Measurements from ENCODE around the gene TGOLN2.
"Not testable (repeated sequence)": the region's sequence is repeated elsewhere in the genome, so short reads cannot be mapped to it uniquely, and the experiment has no call there.

DNA sequence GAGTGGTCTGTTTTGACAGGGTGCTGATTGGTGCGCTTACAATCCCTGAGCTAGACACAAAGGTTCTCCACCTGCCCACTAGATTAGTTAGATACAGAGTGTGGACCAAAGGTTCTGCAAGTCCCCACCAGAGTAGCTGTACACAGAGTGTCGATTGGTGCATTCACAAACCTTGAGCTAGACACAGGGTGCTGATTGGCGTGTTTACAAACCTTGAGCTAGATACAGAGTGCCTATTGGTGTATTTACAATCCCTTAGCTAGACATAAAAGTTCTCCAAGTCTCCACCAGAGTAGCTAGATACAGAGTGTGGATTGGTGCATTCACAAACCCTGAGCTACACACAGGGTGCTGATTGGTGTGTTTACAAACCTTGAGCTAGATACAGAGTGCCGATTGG lies 6.1 kb upstream of the TGOLN2 start:
- not testable (repeated sequence) for TF ChIP-seq TAF1 (IDR thresholded peaks at IDR 0.05; ENCODE audit: borderline replicate concordance, low read depth, low read length); ZSCAN29 (IDR thresholded peaks at IDR 0.05); HDAC6 (IDR thresholded peaks at IDR 0.05; ENCODE audit: unreplicated experiment); YBX1 (IDR thresholded peaks at IDR 0.05); JUND (IDR thresholded peaks at IDR 0.05; ENCODE audit: low read depth, low read length); SUZ12 (IDR thresholded peaks at IDR 0.05; ENCODE audit: unreplicated experiment); GABPA (IDR thresholded peaks at IDR 0.05; ENCODE audit: low read depth); SIN3A (IDR thresholded peaks at IDR 0.05; ENCODE audit: low read depth, low read length); POLR2AphosphoS5 (IDR thresholded peaks at IDR 0.05; ENCODE audit: low read length); FOXM1 (IDR thresholded peaks at IDR 0.05; ENCODE audit: low read depth, low read length); MXI1 (IDR thresholded peaks at IDR 0.05; ENCODE audit: low read depth, low read length)
- TF ChIP-seq, protein P1, sequence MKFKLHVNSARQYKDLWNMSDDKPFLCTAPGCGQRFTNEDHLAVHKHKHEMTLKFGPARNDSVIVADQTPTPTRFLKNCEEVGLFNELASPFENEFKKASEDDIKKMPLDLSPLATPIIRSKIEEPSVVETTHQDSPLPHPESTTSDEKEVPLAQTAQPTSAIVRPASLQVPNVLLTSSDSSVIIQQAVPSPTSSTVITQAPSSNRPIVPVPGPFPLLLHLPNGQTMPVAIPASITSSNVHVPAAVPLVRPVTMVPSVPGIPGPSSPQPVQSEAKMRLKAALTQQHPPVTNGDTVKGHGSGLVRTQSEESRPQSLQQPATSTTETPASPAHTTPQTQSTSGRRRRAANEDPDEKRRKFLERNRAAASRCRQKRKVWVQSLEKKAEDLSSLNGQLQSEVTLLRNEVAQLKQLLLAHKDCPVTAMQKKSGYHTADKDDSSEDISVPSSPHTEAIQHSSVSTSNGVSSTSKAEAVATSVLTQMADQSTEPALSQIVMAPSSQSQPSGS (IDR thresholded peaks at IDR 0.05; ENCODE audit: low read length) = not testable (repeated sequence)
